Measurements from ENCODE around the gene ABCC4. TPM values are rescaled to one million over a fixed set of nuclear protein-coding genes. Genes with fewer than 3 reads are reported as not detected.
A peak's percentile ranks its signal among the peaks of the same experiment; 100 is the strongest.

ABCC4 gene
- total and polyA plus RNA-seq, 10 donors: 1.4 to 21.0 (median 13.3) TPM

DNA sequence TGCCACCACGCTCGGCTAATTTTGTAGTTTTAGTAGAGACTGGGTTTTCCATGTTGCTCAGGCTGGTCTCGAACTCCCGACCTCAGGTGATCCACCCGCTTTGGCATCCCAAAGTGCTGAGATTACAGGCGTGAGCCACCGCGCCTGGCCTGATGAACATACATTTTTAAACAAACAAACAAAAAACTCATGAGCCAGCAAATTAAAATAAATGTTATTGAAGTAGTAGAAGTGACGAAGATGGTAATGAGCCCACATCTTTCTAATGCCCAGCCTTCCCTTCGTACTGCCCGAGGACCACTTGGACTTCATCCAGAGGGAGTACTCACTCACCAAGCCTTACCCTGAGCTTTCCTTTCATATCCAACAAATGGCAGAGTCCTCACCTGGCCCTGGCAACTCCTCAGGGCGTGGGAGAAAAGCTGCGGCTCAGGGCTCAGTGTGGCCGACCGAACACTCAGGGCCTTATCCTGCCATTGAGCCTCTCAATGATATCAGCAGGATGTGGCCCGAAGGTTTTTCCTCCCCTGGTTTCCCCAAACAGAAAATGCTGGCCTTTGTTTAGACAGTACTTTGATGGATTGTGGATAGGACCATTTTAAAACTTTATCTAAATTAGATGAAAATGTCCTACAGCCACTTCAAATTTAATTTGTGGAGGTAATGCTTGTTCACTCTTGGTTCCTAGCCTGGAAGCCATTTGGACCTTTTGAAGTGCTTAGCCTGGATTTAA lies 22.8 kb upstream of the ABCC4 start:
- no peaks in the 10 kb centered on the region for H3K4me1 ChIP-seq
- no peak for DNase-seq
- WGBS, 5 donors: 59 to 74% (median 63%) methylated on average over 15 to 16 of the region's 16 CpGs
- H3K27me3 ChIP-seq (replicated peaks in 1 of 7): no peaks in the 10 kb centered on the region
- intact Hi-C loops (cut with DNase I; ENCODE audit: low total_unique reads): no loop called here
- peak overlapping the region in 5 of 8 donors; percentile 25 to 61 (median 47) for H3K27ac ChIP-seq
- TF ChIP-seq POLR2A (IDR thresholded peaks at IDR 0.05) (no peak), POLR2AphosphoS5 (IDR thresholded peaks at IDR 0.05) (peak in 1 of 3 donors; percentile 28)
- no peaks in the 10 kb centered on the region for H3K36me3 ChIP-seq
- H3K4me3 ChIP-seq: no peak overlapping the region
- H3K9me3 ChIP-seq: no peaks in the 10 kb centered on the region

GRCh38 chr13:95319551-95320274 lies 18.5 kb upstream of the ABCC4 start:
- H3K9me3 ChIP-seq: no peaks in the 10 kb centered on the region
- H3K36me3 ChIP-seq: no peaks in the 10 kb centered on the region
- WGBS, 5 donors: 85 to 90% (median 87%) methylated on average over 9 of the region's 9 CpGs
- DNase-seq: no peak
- no peak overlapping the region for H3K27ac ChIP-seq
- no peak overlapping the region for H3K4me3 ChIP-seq
- H3K27me3 ChIP-seq (replicated peaks in 1 of 7): no peaks in the 10 kb centered on the region
- intact Hi-C loops (cut with DNase I; ENCODE audit: low total_unique reads): no loop called here
- TF ChIP-seq CTCF (IDR thresholded peaks at IDR 0.05 in 8 of 11, conservative IDR thresholded peaks at IDR 0.05 in 3 of 11): no peak
- TF ChIP-seq POLR2AphosphoS5 (IDR thresholded peaks at IDR 0.05): no peak
- no peak for TF ChIP-seq POLR2A (IDR thresholded peaks at IDR 0.05)
- H3K4me1 ChIP-seq: no peaks in the 10 kb centered on the region

- H3K4me1 ChIP-seq: no peaks in the 10 kb centered on the region
Observed at GRCh38 chr13:95317039-95317989, 16.1 kb upstream of the ABCC4 start.

More at GRCh38 chr13:95317039-95317989, 16.1 kb upstream of the ABCC4 start:
- intact Hi-C loops (cut with DNase I; ENCODE audit: low total_unique reads): no loop called here
- Histone ChIP-seq H3K27ac (no peak overlapping the region), H3K9me3 (no peaks in the 10 kb centered on the region), H3K36me3 (no peaks in the 10 kb centered on the region), H3K4me3 (no peak overlapping the region), H3K27me3 (replicated peaks in 1 of 7) (no peaks in the 10 kb centered on the region)
- 73 to 84% (median 82%) methylated on average over 12 of the region's 12 CpGs for WGBS, 5 donors
- TF ChIP-seq POLR2A (IDR thresholded peaks at IDR 0.05) (no peak), POLR2AphosphoS5 (IDR thresholded peaks at IDR 0.05) (peak in 1 of 3 donors; percentile 34), CTCF (IDR thresholded peaks at IDR 0.05 in 8 of 11, conservative IDR thresholded peaks at IDR 0.05 in 3 of 11) (no peak)
- DNase-seq: peak; percentile 52

Data from spleen (tissue), 11 donors.